Stimulated activated CD4-positive, alpha-beta T cell treated with anti-CD3 and anti-CD28 coated beads, Interleukin-1b, Interleukin-23, amount 100 ng/mL, for 1 hour (primary cell): Measurements from ENCODE around the gene DGKG.

ENCODE experiments used
- DNase-seq, 2 donors: peaks; one replicate each; pipeline ENCODE4 v3.0.0-alpha.2; 2020; ENCODE audit warnings: low read depth in 2 of 2

Gene DGKG

GRCh38 chr3:186318135-186318534 is 43.9 kb downstream of the DGKG start:
- no peak for DNase-seq

GRCh38 chr3:186317478-186317877 is 44.6 kb downstream of the DGKG start:
- no peak for DNase-seq

GRCh38 chr3:186316666-186317260 is 45.3 kb downstream of the DGKG start:
- no peak for DNase-seq

- no peak for DNase-seq
Measured at GRCh38 chr3:186315581-186316354, 46.3 kb downstream of the DGKG start.

- no peak for DNase-seq
Measured at GRCh38 chr3:186314896-186315295, 47.1 kb downstream of the DGKG start.

GRCh38 chr3:186311441-186311840 is 50.6 kb downstream of the DGKG start:
- no peak for DNase-seq

GRCh38 chr3:186308549-186308948 is 53.5 kb downstream of the DGKG start:
- DNase-seq, result no peak

- DNase-seq, result no peak
Measured at GRCh38 chr3:186307594-186308221, 54.3 kb downstream of the DGKG start.

GRCh38 chr3:186305286-186305685 is 56.7 kb downstream of the DGKG start:
- DNase-seq, result no peak

- DNase-seq, result no peak
Measured at GRCh38 chr3:186303965-186304364, 58.1 kb downstream of the DGKG start.

GRCh38 chr3:186299327-186299726 is 62.7 kb downstream of the DGKG start:
- no peak for DNase-seq

- DNase-seq, result no peak
Measured at GRCh38 chr3:186298876-186299275, 63.2 kb downstream of the DGKG start.

GRCh38 chr3:186290796-186291195 is 71.2 kb downstream of the DGKG start:
- DNase-seq, result no peak

GRCh38 chr3:186287711-186288110 is 74.3 kb downstream of the DGKG start:
- DNase-seq, result no peak

GRCh38 chr3:186286114-186286513 is 75.9 kb downstream of the DGKG start:
- no peak for DNase-seq

- DNase-seq, result no peak
Measured at GRCh38 chr3:186284661-186285060, 77.4 kb downstream of the DGKG start.

- no peak for DNase-seq
Measured at GRCh38 chr3:186284349-186284652, 77.7 kb downstream of the DGKG start.

- DNase-seq, result no peak
Measured at GRCh38 chr3:186283651-186284348, 78.2 kb downstream of the DGKG start.

- DNase-seq, result no peak
Measured at GRCh38 chr3:186283096-186283495, 78.9 kb downstream of the DGKG start.

GRCh38 chr3:186281176-186281575 is 80.9 kb downstream of the DGKG start:
- DNase-seq, result no peak

- DNase-seq, result no peak
Measured at GRCh38 chr3:186280737-186281136, 81.3 kb downstream of the DGKG start.

GRCh38 chr3:186277268-186277909 is 84.6 kb downstream of the DGKG start:
- DNase-seq, result no peak
